Effector memory CD4-positive, alpha-beta T cell (primary cell): ENCODE results near the gene PNMA6E.

Experiments
- DNase-seq, 3 donors: peaks; one replicate each; pipeline ENCODE4 v3.0.0-alpha.2; 2020
- H3K27ac ChIP-seq: 2 replicates; pipeline ENCODE4 v1.7.0; 2013; ENCODE audit warnings: mild to moderate bottlenecking, low read length, moderate library complexity; ENCODE audit not compliant: insufficient read depth, poor library complexity, severe bottlenecking
- H3K27me3 ChIP-seq: replicated peaks from 2 replicates; pipeline ENCODE4 v1.7.0; 2013; ENCODE audit warnings: mild to moderate bottlenecking, low read length; ENCODE audit not compliant: insufficient read depth, control insufficient read depth, poor library complexity, severe bottlenecking
- H3K36me3 ChIP-seq: 2 replicates; pipeline ENCODE4 v1.7.0; 2013; ENCODE audit warnings: mild to moderate bottlenecking, low read length, moderate library complexity; ENCODE audit not compliant: control insufficient read depth, insufficient read depth
- H3K4me1 ChIP-seq: 2 replicates; pipeline ENCODE4 v1.7.0; 2013; ENCODE audit warnings: low read length, mild to moderate bottlenecking; ENCODE audit not compliant: control insufficient read depth, insufficient read depth, poor library complexity, severe bottlenecking
- H3K4me3 ChIP-seq: 2 replicates; pipeline ENCODE4 v1.7.0; 2013; ENCODE audit warnings: low read length, low read depth, mild to moderate bottlenecking; ENCODE audit not compliant: insufficient read depth, poor library complexity, severe bottlenecking
- H3K9me3 ChIP-seq: 2 replicates; pipeline ENCODE4 v1.7.0; 2013; ENCODE audit warnings: mild to moderate bottlenecking, low read length, moderate library complexity; ENCODE audit not compliant: control insufficient read depth
- total RNA-seq, 3 donors: gene quantifications; one replicate each; lab custom pipeline; 2026; lab: John Stamatoyannopoulos, UW

The PNMA6E gene
- 0 reads per million in 3 donors for total RNA-seq

GRCh38 chrX:153401133-153401764 lies at the start of gene PNMA6E:
Gene PNMA6E (minus strand): TSS chrX:153401350. CDS start chrX:153398849, 2,501 bp downstream.
- Histone ChIP-seq H3K27me3 (no peaks in the 10 kb centered on the region), H3K36me3 (no peaks in the 10 kb centered on the region), H3K27ac (no peak within 1 kb of the TSS), H3K4me1 (no peaks in the 10 kb centered on the region), H3K9me3 (no peaks in the 10 kb centered on the region), H3K4me3 (no peak within 1 kb of the TSS)
- no peak for DNase-seq

- Histone ChIP-seq H3K4me1 (no peaks in the 10 kb centered on the region), H3K27ac (no peak overlapping the region), H3K27me3 (no peaks in the 10 kb centered on the region), H3K4me3 (no peak overlapping the region), H3K9me3 (no peaks in the 10 kb centered on the region), H3K36me3 (peaks cover 4% of the 10 kb centered on the region)
- DNase-seq = no peak
Observed at GRCh38 chrX:153450949-153451277, 49.8 kb upstream of the PNMA6E start.

DNA sequence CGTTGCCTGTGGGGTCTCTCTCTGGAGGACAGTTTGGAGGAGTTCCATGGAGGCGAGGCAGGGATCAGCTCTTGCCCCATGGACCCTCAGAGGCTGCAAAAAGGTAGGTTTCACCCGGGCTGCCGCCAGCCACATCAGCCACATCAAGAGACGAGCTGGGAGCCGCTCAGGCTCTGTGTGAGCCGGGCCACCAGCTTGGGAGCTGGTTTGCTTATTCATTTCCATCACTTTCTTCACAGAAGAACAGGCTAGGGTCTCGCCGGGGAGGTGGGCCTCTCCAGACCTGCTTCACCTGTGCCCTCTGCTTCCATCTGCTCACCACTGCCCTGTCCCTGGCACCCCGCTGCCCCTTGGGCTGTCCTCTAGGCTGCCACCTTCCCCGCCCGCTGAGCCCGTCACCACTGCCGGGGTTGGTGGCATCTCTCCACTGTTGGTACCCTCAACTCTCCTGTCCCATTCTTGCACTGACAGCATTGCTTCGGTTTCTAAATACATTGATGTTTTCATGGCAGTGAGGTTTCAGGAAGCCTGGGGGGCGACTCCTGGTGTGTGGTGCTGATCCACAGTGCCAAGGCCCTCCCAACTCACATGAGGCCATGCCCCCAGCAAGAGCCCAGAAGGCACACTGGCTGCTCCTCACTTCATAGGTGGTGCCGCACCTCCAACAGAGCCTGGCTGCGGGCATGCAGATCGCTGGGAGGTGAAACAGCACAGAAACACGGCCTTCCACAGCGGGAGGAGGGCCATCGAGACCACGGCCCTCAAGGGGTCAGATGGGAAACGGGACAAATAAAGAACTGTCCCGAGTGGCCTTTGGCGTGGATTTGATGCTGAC lies 49.2 kb upstream of the PNMA6E start:
- no peak for DNase-seq
- Histone ChIP-seq H3K27ac (no peak overlapping the region), H3K27me3 (no peaks in the 10 kb centered on the region), H3K36me3 (peaks cover 4% of the 10 kb centered on the region), H3K9me3 (no peaks in the 10 kb centered on the region), H3K4me1 (no peaks in the 10 kb centered on the region), H3K4me3 (no peak overlapping the region)

DNA sequence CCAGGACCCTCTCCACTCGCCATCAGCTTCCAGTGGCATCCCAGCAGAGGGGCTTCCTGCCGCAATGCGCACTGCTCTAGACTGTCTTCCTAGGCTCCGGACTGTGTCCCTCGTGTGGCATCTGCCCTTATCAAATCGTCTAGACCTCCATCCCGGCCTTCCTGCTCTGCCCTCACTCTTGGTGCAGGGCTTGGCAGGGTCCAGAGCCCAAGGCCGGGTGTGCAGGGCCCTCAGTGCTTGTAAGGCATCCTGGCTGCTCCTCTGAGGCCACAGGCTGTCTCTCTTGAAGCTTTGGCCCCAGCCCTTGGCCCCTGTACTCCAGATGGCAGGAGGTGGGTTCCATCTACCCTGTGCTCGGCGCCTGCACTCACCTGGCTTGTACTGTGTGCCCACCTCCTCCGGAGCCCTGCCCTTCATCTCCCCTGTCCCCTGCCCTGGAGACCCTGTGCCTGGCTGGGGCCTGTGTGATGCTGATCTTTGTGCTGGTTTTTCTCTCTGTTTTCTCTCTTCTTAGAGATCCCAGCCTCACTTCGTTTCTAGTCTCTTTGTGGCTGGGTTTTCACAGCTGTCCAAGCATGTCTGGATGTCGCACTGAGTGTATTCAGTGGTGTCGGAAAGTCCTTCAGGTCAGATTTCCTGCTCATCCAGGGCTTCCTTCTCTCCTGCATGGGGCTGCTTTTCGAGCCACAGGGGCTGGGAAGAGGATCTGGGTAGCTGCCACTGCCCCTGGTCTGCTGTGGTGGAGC lies 48.4 kb upstream of the PNMA6E start:
- Histone ChIP-seq H3K9me3 (no peaks in the 10 kb centered on the region), H3K36me3 (no peaks in the 10 kb centered on the region), H3K27ac (no peak overlapping the region), H3K4me3 (no peak overlapping the region), H3K27me3 (no peaks in the 10 kb centered on the region), H3K4me1 (no peaks in the 10 kb centered on the region)
- DNase-seq = no peak

GRCh38 chrX:153448556-153449367 lies 47.6 kb upstream of the PNMA6E start:
- Histone ChIP-seq H3K27ac (no peak overlapping the region), H3K27me3 (no peaks in the 10 kb centered on the region), H3K9me3 (no peaks in the 10 kb centered on the region), H3K4me3 (no peak overlapping the region), H3K4me1 (no peaks in the 10 kb centered on the region), H3K36me3 (no peaks in the 10 kb centered on the region)
- DNase-seq = no peak

DNA sequence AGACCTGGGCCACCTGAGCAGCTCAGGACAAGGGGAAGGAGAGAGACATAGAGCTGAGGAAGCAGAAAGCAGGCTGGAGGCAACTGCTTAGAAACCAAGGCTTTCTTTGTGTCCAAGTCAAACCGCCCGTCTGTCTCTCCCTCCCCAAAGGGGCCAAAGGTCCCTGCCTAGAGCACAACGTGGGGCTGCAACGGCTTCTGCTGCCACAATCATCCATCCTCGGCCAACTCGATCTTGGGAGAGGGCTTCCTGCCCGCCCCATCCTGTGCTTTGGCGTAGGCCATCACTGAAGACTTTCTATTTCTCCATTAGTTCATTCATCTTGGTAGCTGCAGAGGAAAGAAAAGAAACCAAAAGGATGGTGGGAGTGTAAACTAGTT lies 46.4 kb upstream of the PNMA6E start:
- Histone ChIP-seq H3K9me3 (no peaks in the 10 kb centered on the region), H3K27ac (no peak overlapping the region), H3K4me1 (no peaks in the 10 kb centered on the region), H3K4me3 (no peak overlapping the region), H3K36me3 (no peaks in the 10 kb centered on the region), H3K27me3 (no peaks in the 10 kb centered on the region)
- no peak for DNase-seq

DNA sequence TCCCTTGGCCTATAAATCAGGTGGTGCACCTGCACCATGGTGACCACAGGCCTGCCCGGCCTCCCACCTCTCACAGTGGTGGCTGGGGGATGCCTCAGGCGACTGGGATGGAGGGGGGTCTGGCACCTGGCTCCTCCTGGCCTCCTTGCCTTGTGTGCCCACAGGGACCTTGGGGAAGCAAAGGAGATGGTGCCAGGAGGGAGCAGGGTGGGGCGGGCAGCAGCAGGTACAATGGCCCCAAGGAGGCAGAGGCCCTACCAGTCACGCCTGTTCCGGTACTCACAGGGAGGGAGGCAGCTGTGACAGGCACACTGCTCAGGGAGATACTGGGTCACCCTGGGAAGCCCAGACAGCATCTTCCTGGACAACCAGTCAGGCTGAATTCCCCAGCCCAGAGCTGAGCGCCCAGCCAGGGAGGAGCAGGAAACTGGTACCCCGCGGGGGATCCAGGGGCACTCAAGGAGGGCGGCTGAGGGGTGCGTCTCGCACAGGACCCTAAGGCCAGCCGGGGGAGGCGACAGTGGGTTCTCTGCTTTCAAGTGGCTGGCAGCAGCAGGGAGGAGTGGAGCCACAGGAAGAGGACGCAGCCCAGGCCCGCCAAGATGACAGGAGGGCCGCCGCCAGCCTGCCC lies 45.9 kb upstream of the PNMA6E start:
- H3K9me3 ChIP-seq = no peaks in the 10 kb centered on the region
- no peaks in the 10 kb centered on the region for H3K4me1 ChIP-seq
- no peaks in the 10 kb centered on the region for H3K27me3 ChIP-seq
- no peaks in the 10 kb centered on the region for H3K36me3 ChIP-seq
- no peak for DNase-seq
- no peak overlapping the region for H3K27ac ChIP-seq
- no peak overlapping the region for H3K4me3 ChIP-seq

DNA sequence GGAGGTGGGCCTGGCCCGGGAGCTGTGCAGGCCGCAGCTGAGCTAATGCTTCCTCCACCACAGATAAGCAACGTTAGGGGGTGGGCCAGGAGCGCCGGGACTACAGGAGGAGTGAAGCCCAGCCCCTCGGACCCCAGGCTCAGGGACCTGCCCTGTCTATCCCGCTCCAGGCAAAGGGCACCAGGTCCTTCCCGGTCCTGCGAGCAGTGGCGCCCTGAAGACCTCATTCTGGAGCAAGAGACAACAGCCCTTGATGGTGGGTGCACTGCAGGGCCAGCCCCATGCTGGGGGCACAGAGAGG lies 45.4 kb upstream of the PNMA6E start:
- H3K27me3 ChIP-seq = no peaks in the 10 kb centered on the region
- H3K9me3 ChIP-seq = no peaks in the 10 kb centered on the region
- no peaks in the 10 kb centered on the region for H3K4me1 ChIP-seq
- H3K4me3 ChIP-seq = no peak overlapping the region
- no peak for DNase-seq
- no peaks in the 10 kb centered on the region for H3K36me3 ChIP-seq
- H3K27ac ChIP-seq = no peak overlapping the region

DNA sequence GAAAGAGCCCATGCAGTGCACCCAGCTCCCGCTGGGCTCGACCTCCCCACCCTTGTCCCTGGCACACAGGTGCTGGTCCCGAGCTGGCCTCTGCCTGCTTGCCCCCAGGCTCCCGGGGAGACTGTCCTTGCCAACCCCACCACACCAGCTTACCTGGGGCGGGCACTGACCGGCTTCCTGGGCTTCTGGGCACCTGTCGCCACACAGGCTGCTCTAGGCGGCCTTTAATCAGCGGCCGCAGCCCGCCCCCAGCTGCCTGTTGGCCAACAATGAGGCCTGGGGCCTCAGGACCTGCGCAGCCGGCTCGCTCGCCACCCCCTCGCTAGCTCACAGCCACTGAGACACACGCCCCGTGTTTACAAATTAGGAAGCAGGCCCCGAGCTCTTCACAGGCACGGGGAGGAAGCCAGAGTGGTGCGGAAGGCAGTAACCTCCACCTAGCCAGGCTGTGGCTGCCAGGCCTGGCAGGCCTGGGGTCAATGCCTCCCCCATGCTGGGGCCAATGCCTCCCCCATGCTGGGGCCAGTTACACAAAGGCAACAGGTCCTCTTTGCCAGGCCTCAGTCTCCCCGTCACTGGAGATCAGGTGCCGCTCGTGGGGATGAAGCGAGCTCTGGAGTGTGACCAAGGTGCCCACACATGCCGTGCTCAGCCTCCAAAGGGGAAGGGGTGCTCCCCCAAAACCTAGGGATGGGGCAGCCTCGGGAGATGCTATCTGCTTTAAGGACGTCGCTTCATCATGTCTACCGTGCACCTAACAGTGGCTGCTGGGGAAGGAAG lies 44.9 kb upstream of the PNMA6E start, which contains the start of gene TREX2:
Gene TREX2 (minus strand): TSS at position 201 of the 780 bp plus-strand sequence. CDS start 626 bp downstream, outside the sequence.
- H3K4me1 ChIP-seq = no peaks in the 10 kb centered on the region
- H3K27me3 ChIP-seq = no peaks in the 10 kb centered on the region
- H3K36me3 ChIP-seq = no peaks in the 10 kb centered on the region

More for the DNA sequence above, 44.9 kb upstream of the PNMA6E start, which contains the start of gene TREX2:
- Histone ChIP-seq H3K4me3 (no peak within 1 kb of the TSS), H3K27ac (no peak within 1 kb of the TSS), H3K9me3 (no peaks in the 10 kb centered on the region)
- DNase-seq = no peak
